ENCODE results near the gene NUTM2A. TPM values are rescaled to one million over a fixed set of nuclear protein-coding genes. Genes with fewer than 3 reads are reported as not detected.

The NUTM2A gene, protein sequence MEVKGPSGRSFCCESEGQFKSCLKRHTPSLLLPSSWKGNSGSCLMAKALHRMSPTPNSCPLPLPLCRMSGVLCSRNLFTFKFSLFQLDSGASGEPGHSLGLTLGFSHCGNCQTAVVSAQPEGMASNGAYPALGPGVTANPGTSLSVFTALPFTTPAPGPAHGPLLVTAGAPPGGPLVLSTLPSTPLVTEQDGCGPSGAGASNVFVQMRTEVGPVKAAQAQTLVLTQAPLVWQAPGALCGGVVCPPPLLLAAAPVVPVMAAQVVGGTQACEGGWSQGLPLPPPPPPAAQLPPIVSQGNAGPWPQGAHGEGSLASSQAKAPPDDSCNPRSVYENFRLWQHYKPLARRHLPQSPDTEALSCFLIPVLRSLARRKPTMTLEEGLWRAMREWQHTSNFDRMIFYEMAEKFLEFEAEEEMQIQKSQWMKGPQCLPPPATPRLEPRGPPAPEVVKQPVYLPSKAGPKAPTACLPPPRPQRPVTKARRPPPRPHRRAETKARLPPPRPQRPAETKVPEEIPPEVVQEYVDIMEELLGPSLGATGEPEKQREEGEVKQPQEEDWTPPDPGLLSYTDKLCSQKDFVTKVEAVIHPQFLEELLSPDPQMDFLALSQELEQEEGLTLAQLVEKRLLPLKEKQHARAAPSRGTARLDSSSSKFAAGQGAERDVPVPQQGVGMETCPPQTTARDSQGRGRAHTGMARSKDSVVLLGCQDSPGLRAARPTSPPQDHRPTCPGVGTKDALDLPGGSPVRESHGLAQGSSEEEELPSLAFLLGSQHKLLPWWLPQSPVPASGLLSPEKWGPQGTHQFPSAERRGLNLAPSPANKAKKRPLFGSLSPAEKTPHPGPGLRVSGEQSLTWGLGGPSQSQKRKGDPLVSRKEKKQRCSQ
- 0.06 to 0.28 TPM (median 0.13 TPM) in 5 replicates for total RNA-seq (2022; extraction: Qiagen RNA extraction)

GRCh38 chr10:87225148-87225547 is at the start of gene NUTM2A:
TSS of gene NUTM2A (plus strand) at chr10:87225448. CDS start at chr10:87225831, 383 bp downstream.

Other genes starting within 250 kb of the NUTM2A start
- 0.50 to 0.52 TPM in 2 of 5 replicates, not detected in the others for gene FAM25A, start 205.2 kb upstream of the NUTM2A start, total RNA-seq (2022; extraction: Qiagen RNA extraction)
- 85.0 to 111 TPM (median 100.0 TPM) in 5 replicates for gene GLUD1, start 130.6 kb upstream of the NUTM2A start, total RNA-seq (2022; extraction: Qiagen RNA extraction)
- 23.7 to 32.8 TPM (median 25.2 TPM) in 5 replicates for gene SHLD2, start 130.2 kb upstream of the NUTM2A start, total RNA-seq (2022; extraction: Qiagen RNA extraction)
- 0.96 to 1.4 TPM (median 1.2 TPM) in 5 replicates for gene NUTM2D, start 132.3 kb downstream of the NUTM2A start, total RNA-seq (2022; extraction: Qiagen RNA extraction)

Data from A549 treated with Hydrocortisone at 1 μM for 4 hours (cell line).